A673 (cell line): ENCODE measurements around the gene PDE11A.

Experiments used
- CTCF ChIP-seq: fragments of 300-800, 200-600 bp; sonication (generic); conservative IDR thresholded peaks from 2 replicates; pipeline ENCODE4 v1.5.1; 2017; ENCODE audit warnings: low read depth, mild to moderate bottlenecking, antibody characterized with exemption, low read length, moderate library complexity, mixed read lengths
- EZH2 ChIP-seq: fragments of 200-600 bp; sonication (generic); IDR thresholded peaks from 2 replicates; pipeline ENCODE4 v1.6.1; 2017; ENCODE audit warnings: borderline replicate concordance, low read depth, mild to moderate bottlenecking, mixed read lengths, antibody characterized with exemption, low read length; ENCODE audit not compliant: poor library complexity, severe bottlenecking

GRCh38 chr2:178009813-178010212, 62.8 kb downstream of the PDE11A start:
- TF ChIP-seq CTCF (no peak), EZH2 (no peak)
